Spleen (tissue), 11 donors: Measurements from ENCODE around the gene RB1. TPM values are rescaled to one million over a fixed set of nuclear protein-coding genes. Genes with fewer than 3 reads are reported as not detected.
A peak's percentile ranks its signal among the peaks of the same experiment; 100 is the strongest.

Source experiments
- DNase-seq: peaks from one replicate; pipeline ENCODE4 v3.0.0-alpha.2; 2020
- H3K27ac ChIP-seq, 8 donors: fragments of 200-600 bp; sonication (generic) in 7 of 8; 1 replicate in 4 of 8; 2 replicates in 4 of 8; pipeline versions ENCODE4 v1.5.0 to v1.8.0; 2016 to 2021; ENCODE audit warnings: inconsistent platforms in 4 of 8, mild to moderate bottlenecking in 4 of 8, moderate library complexity in 1 of 8
- H3K27me3 ChIP-seq, 7 donors: fragments of 200-600 bp; sonication (generic) in 6 of 7; replicated peaks in 1 of 7; 1 replicate in 4 of 7; 2 replicates in 3 of 7; pipeline versions ENCODE4 v1.5.0 to v1.8.0; 2016 to 2021; ENCODE audit warnings: inconsistent platforms in 3 of 7, mild to moderate bottlenecking in 1 of 7
- H3K36me3 ChIP-seq, 6 donors: fragments of 200-600 bp; sonication (generic) in 5 of 6; 1 replicate in 4 of 6; 2 replicates in 2 of 6; pipeline versions ENCODE4 v1.5.0 to v1.8.0; 2016 to 2021; ENCODE audit warnings: inconsistent platforms in 2 of 6
- H3K4me1 ChIP-seq, 6 donors: fragments of 200-600 bp; sonication (generic) in 5 of 6; 1 replicate in 3 of 6; 2 replicates in 3 of 6; pipeline versions ENCODE4 v1.5.0 to v1.8.0; 2016 to 2021; ENCODE audit warnings: inconsistent platforms in 3 of 6
- H3K4me3 ChIP-seq, 8 donors: fragments of 200-600 bp; sonication (generic) in 7 of 8; 1 replicate in 4 of 8; 2 replicates in 4 of 8; pipeline versions ENCODE4 v1.5.0 to v1.8.0; 2016 to 2021; ENCODE audit warnings: inconsistent platforms in 4 of 8, mild to moderate bottlenecking in 4 of 8, moderate library complexity in 2 of 8
- H3K9me3 ChIP-seq, 8 donors: fragments of 200-600 bp; sonication (generic) in 7 of 8; 1 replicate in 4 of 8; 2 replicates in 4 of 8; pipeline versions ENCODE4 v1.5.0 to v1.8.0; 2016 to 2021; ENCODE audit warnings: inconsistent platforms in 4 of 8
- POLR2A ChIP-seq, 3 donors: fragments of 450-650 bp; IDR thresholded peaks; one replicate each; pipeline ENCODE4 v1.5.1; 2017; ENCODE audit warnings: antibody characterized with exemption in 3 of 3, mild to moderate bottlenecking in 1 of 3
- POLR2AphosphoS5 ChIP-seq, 3 donors: sonication (generic); formaldehyde crosslinking; IDR thresholded peaks; one replicate each; pipeline ENCODE4 v1.5.1; 2017; ENCODE audit warnings: antibody characterized with exemption in 3 of 3
- WGBS, 5 donors: extraction: QIAGEN DNeasy Blood & Tissue Kit in 3 of 5; methylation state at CpG; one replicate each; pipeline versions ENCODE4 v1.1.5 to v1.1.7; 2013 to 2018; 5-methylcytosine and 5-hydroxymethylcytosine counted together
- intact Hi-C: fragments of 100-400 bp; cut with DNase I; formaldehyde crosslinking; loops from one replicate; pipeline ENCODE4 v1.15.0; 2023; ENCODE audit warnings: low total_unique reads
- polyA plus RNA-seq, 3 donors: library from polyadenylated mRNA; stranded (reverse); fragments of 200-250 nt; gene quantifications; one replicate each; pipeline ENCODE4 v1.2.1, GENCODE V29; 2013
- total RNA-seq, 7 donors: library from RNA; depleted of rRNA in 3 of 7; stranded (reverse); fragments of >200 nt in 3 of 7; fragmentation: NEBNext Ultra II Directional in 4 of 7; extraction: Animal tissue kit (Norgen Biotek cat#: 25700) in 4 of 7; gene quantifications; one replicate each; pipeline versions ENCODE4 v1.1.0 to v1.2.1, GENCODE V29; 2016 to 2021
- TF ChIP-seq, protein P1 (sequence below), 11 experiments: fragments of 200-600 bp in 7 of 11; fragments of 450-650 bp in 4 of 11; sonication (generic) in 4 of 11; IDR thresholded peaks in 8 of 11; conservative IDR thresholded peaks in 3 of 11; 1 replicate in 7 of 11; 2 replicates in 4 of 11; pipeline versions ENCODE4 v1.4.0 to v1.8.0; 2016 to 2021; ENCODE audit warnings: antibody characterized with exemption in 11 of 11, inconsistent platforms in 4 of 11, mild to moderate bottlenecking in 1 of 11
- donor health status: healthy with polysubstance abuse.
- donor health status: DM: no; HTN: no; CAD: no; lungs with moderate emphysema.
- donor health status: DM: no; HTN: no; CAD: no.
- donor health status: Bipolar disorder and iron deficiency.
- donor health status: healthy.
- donor health status: DM: no; HTN: no; CAD: no.
- donor health status: DM: yes; HTN: yes; CAD: no.

Gene RB1
- total and polyA plus RNA-seq, 10 donors = 21.3 to 88.0 (median 60.2) TPM

DNA sequence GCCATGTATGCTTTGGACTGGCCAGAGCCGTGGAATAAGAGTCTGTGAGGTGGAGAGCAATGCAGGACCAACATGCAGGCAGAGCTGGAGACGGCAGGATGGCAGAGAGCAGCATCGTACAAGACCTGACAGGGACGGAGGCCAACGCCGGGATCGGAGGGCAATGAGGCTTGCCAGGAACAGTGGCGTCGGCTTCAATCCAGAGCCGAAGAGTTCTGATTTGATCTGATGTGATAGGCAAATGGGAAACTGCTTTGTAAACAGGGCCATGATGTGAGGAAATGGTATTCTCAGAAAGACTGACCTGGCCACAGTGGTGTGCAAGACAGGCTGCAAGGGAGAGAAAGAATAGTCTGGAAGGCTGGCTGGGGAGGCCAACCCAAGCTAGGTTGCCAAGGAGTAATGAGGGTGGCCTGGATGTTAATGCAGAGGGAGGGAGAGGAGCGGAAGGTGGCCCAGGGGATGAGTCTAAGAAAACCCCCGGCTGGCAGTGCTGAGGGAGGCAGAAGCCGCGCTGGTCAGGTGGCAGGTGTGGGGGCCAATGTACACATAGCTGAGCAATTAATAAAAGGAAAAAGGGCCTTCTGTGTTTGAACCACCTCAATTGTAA, 202.6 kb downstream of the RB1 start:
- Histone ChIP-seq H3K9me3 (no peaks in the 10 kb centered on the region), H3K27ac (peak overlapping the region; percentile 30 to 89 (median 84)), H3K27me3 (no peaks in the 10 kb centered on the region), H3K36me3 (peaks cover 0 to 25% (median 0%) of the 10 kb centered on the region in 6 donors), H3K4me1 (peaks cover 10 to 57% (median 39%) of the 10 kb centered on the region in 6 donors), H3K4me3 (peak overlapping the region in 1 of 8 donors; percentile 38)
- DNase-seq = peak; percentile 83
- intact Hi-C loops = no loop called here
- peak in 1 of 3 donors; percentile 17 for TF ChIP-seq POLR2AphosphoS5 (IDR thresholded peaks at IDR 0.05)
- no peak for TF ChIP-seq POLR2A (IDR thresholded peaks at IDR 0.05)
- WGBS, 5 donors = 64 to 80% (median 69%) methylated on average over 14 of the region's 14 CpGs

DNA sequence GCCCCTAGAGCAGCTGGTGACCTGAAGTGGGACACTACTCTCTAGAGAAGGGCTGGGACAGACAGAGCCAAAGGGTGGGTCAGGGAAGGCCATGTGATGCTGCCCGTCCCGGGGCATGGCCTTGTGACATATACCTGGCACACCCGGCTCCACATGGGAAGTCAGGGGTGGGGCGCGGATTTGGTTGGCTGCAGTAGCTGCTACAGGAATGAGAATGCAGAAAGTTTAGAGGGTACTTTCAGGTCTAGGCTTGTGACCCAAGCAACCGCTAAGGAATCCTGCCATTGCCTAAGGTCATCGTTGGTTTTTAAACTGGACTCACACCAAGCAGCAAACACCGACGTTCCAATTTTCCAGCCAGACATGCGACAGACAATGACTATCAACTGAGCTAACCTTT, 203.5 kb downstream of the RB1 start:
- no peak for DNase-seq
- H3K4me1 ChIP-seq = peaks cover 10 to 54% (median 38%) of the 10 kb centered on the region in 6 donors
- WGBS, 5 donors = 82 to 95% (median 91%) methylated on average over 10 of the region's 10 CpGs
- H3K4me3 ChIP-seq = no peak overlapping the region
- H3K36me3 ChIP-seq = peaks cover 0 to 33% (median 0%) of the 10 kb centered on the region in 6 donors
- TF ChIP-seq POLR2AphosphoS5 (IDR thresholded peaks at IDR 0.05) = no peak
- no peak for TF ChIP-seq POLR2A (IDR thresholded peaks at IDR 0.05)
- TF ChIP-seq, protein P1, sequence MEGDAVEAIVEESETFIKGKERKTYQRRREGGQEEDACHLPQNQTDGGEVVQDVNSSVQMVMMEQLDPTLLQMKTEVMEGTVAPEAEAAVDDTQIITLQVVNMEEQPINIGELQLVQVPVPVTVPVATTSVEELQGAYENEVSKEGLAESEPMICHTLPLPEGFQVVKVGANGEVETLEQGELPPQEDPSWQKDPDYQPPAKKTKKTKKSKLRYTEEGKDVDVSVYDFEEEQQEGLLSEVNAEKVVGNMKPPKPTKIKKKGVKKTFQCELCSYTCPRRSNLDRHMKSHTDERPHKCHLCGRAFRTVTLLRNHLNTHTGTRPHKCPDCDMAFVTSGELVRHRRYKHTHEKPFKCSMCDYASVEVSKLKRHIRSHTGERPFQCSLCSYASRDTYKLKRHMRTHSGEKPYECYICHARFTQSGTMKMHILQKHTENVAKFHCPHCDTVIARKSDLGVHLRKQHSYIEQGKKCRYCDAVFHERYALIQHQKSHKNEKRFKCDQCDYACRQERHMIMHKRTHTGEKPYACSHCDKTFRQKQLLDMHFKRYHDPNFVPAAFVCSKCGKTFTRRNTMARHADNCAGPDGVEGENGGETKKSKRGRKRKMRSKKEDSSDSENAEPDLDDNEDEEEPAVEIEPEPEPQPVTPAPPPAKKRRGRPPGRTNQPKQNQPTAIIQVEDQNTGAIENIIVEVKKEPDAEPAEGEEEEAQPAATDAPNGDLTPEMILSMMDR (IDR thresholded peaks at IDR 0.05 in 8 of 11, conservative IDR thresholded peaks at IDR 0.05 in 3 of 11) = no peak
- H3K27ac ChIP-seq = peak overlapping the region in 5 of 8 donors; percentile 83 to 89 (median 86)
- H3K9me3 ChIP-seq = no peaks in the 10 kb centered on the region
- no peaks in the 10 kb centered on the region for H3K27me3 ChIP-seq
- intact Hi-C loops = no loop called here

- 88 to 96% (median 92%) methylated on average over 6 of the region's 6 CpGs for WGBS, 5 donors
- peaks cover 0 to 40% (median 0%) of the 10 kb centered on the region in 6 donors for H3K36me3 ChIP-seq
- no peaks in the 10 kb centered on the region for H3K9me3 ChIP-seq
- no peaks in the 10 kb centered on the region for H3K27me3 ChIP-seq
- no peak for DNase-seq
- peaks cover 10 to 50% (median 37%) of the 10 kb centered on the region in 6 donors for H3K4me1 ChIP-seq
- H3K27ac ChIP-seq = no peak overlapping the region
- TF ChIP-seq POLR2AphosphoS5 (IDR thresholded peaks at IDR 0.05) (no peak), POLR2A (IDR thresholded peaks at IDR 0.05) (no peak)
- TF ChIP-seq, protein P1 (IDR thresholded peaks at IDR 0.05 in 8 of 11, conservative IDR thresholded peaks at IDR 0.05 in 3 of 11) = no peak
- no peak overlapping the region for H3K4me3 ChIP-seq
- intact Hi-C loops = no loop called here
Observed at GRCh38 chr13:48508011-48508410, 204.5 kb downstream of the RB1 start.

- intact Hi-C loops = no loop called here
- peaks cover 10 to 31% (median 21%) of the 10 kb centered on the region in 6 donors for H3K4me1 ChIP-seq
- H3K27ac ChIP-seq = no peak overlapping the region
- H3K27me3 ChIP-seq = no peaks in the 10 kb centered on the region
- TF ChIP-seq, protein P1 (IDR thresholded peaks at IDR 0.05 in 8 of 11, conservative IDR thresholded peaks at IDR 0.05 in 3 of 11) = no peak
- TF ChIP-seq POLR2AphosphoS5 (IDR thresholded peaks at IDR 0.05) (no peak), POLR2A (IDR thresholded peaks at IDR 0.05) (no peak)
- H3K36me3 ChIP-seq = peaks cover 0 to 56% (median 0%) of the 10 kb centered on the region in 6 donors
- DNase-seq = no peak
- no peaks in the 10 kb centered on the region for H3K9me3 ChIP-seq
- WGBS, 5 donors = 74 to 86% (median 81%) methylated on average over 5 of the region's 5 CpGs
- no peak overlapping the region for H3K4me3 ChIP-seq
Observed at GRCh38 chr13:48510698-48511097, 207.1 kb downstream of the RB1 start.
